Activated T-cell treated with anti-CD3 and anti-CD28 coated beads for 4 hours (primary cell): ENCODE measurements around the gene MMP23B.

Experiments
- DNase-seq: peaks from one replicate; pipeline ENCODE4 v3.0.0-alpha.2; 2020

The MMP23B gene

GRCh38 chr1:1602968-1603506 is 28.9 kb upstream of the MMP23B start:
- DNase-seq: no peak

- DNase-seq: no peak
Measured at GRCh38 chr1:1603671-1604373, 28.2 kb upstream of the MMP23B start.

GRCh38 chr1:1604374-1605033 is 27.5 kb upstream of the MMP23B start:
- DNase-seq: no peak

- DNase-seq: no peak
Measured at GRCh38 chr1:1605034-1605591, 26.9 kb upstream of the MMP23B start.

- DNase-seq: no peak
Measured at GRCh38 chr1:1605724-1606123, 26.2 kb upstream of the MMP23B start.

GRCh38 chr1:1606232-1606631 is 25.7 kb upstream of the MMP23B start:
- DNase-seq: no peak

- no peak for DNase-seq
Measured at GRCh38 chr1:1609822-1610485, 22.0 kb upstream of the MMP23B start.

- DNase-seq: no peak
Measured at GRCh38 chr1:1610796-1611195, 21.2 kb upstream of the MMP23B start.

GRCh38 chr1:1612104-1612400 is 19.9 kb upstream of the MMP23B start:
- DNase-seq: no peak

GRCh38 chr1:1613509-1614082 is 18.4 kb upstream of the MMP23B start:
- DNase-seq: no peak

GRCh38 chr1:1614204-1614953 is 17.6 kb upstream of the MMP23B start:
- DNase-seq: peak; percentile 47

- no peak for DNase-seq
Measured at GRCh38 chr1:1614954-1615255, 17.1 kb upstream of the MMP23B start.

GRCh38 chr1:1615256-1616044 is 16.5 kb upstream of the MMP23B start, which contains the start of gene MIB2:
TSS of gene MIB2 (plus strand) at chr1:1615500. CDS start at chr1:1623453, 7,953 bp downstream.
- peak; percentile 97 for DNase-seq

- no peak for DNase-seq
Measured at GRCh38 chr1:1616045-1616790, 15.8 kb upstream of the MMP23B start.

GRCh38 chr1:1616838-1617237 is 15.1 kb upstream of the MMP23B start:
- no peak for DNase-seq

GRCh38 chr1:1617516-1617915 is 14.5 kb upstream of the MMP23B start:
- no peak for DNase-seq

GRCh38 chr1:1617925-1618324 is 14.0 kb upstream of the MMP23B start:
- DNase-seq: no peak

GRCh38 chr1:1618396-1619068 is 13.4 kb upstream of the MMP23B start:
- DNase-seq: no peak

GRCh38 chr1:1619917-1620361 is 12.0 kb upstream of the MMP23B start:
- no peak for DNase-seq

- no peak for DNase-seq
Measured at GRCh38 chr1:1620433-1621139, 11.4 kb upstream of the MMP23B start.
